Prostate gland (tissue), 2 donors: ENCODE measurements around the gene IFRD1. TPM values are rescaled to one million over a fixed set of nuclear protein-coding genes. Genes with fewer than 3 reads are reported as not detected.

ENCODE experiments used
- DNase-seq: peaks from one replicate; pipeline ENCODE4 v3.0.0-alpha.2; 2019; ENCODE audit warnings: low spot score
- H3K27ac ChIP-seq, 2 donors: fragments of 200-600 bp; sonication (generic); 2 replicates each; pipeline ENCODE4 v1.5.1; 2017 to 2019
- H3K27me3 ChIP-seq: fragments of 200-600 bp; sonication (generic); replicated peaks from 2 replicates; pipeline ENCODE4 v1.5.1; 2019; ENCODE audit not compliant: insufficient read depth
- H3K36me3 ChIP-seq, 2 donors: fragments of 200-600 bp; sonication (generic); 1 replicate in 1 of 2; 2 replicates in 1 of 2; pipeline versions ENCODE4 v1.5.1 to v1.8.1; 2017 to 2019
- H3K4me1 ChIP-seq: fragments of 200-600 bp; sonication (generic); replicated peaks from 2 replicates; pipeline ENCODE4 v1.5.1; 2019
- H3K4me3 ChIP-seq, 2 donors: fragments of 200-600 bp; sonication (generic); 2 replicates each; pipeline ENCODE4 v1.5.1; 2017 to 2019
- H3K9me3 ChIP-seq: fragments of 200-600 bp; sonication (generic); 2 replicates; pipeline ENCODE4 v1.5.1; 2017
- POLR2A ChIP-seq: fragments of 450-650 bp; IDR thresholded peaks from one replicate; pipeline ENCODE4 v1.6.1; 2016; ENCODE audit warnings: antibody characterized with exemption, mild to moderate bottlenecking
- POLR2AphosphoS5 ChIP-seq: sonication (generic); formaldehyde crosslinking; IDR thresholded peaks from one replicate; pipeline ENCODE4 v1.6.1; 2017; ENCODE audit warnings: antibody characterized with exemption
- WGBS: methylation state at CpG from one replicate; pipeline ENCODE4 v1.1.5; 2018; 5-methylcytosine and 5-hydroxymethylcytosine counted together
- intact Hi-C: fragments of 100-400 bp; cut with DNase I; formaldehyde crosslinking; loops from one replicate; pipeline ENCODE4 v1.14.2; 2022
- total RNA-seq, 2 donors: library from RNA; depleted of rRNA; stranded (reverse); fragments of >200 nt; gene quantifications; one replicate each; pipeline ENCODE4 v1.1.0, GENCODE V29; 2016
- TF ChIP-seq, protein P1 (sequence below), 4 experiments: fragments of 200-600 bp in 2 of 4; fragments of 450-650 bp in 2 of 4; sonication (generic) in 2 of 4; IDR thresholded peaks; 1 replicate in 3 of 4; 2 replicates in 1 of 4; pipeline ENCODE4 v1.5.1; 2016 to 2019; ENCODE audit warnings: antibody characterized with exemption in 4 of 4, mild to moderate bottlenecking in 2 of 4, moderate library complexity in 2 of 4

Gene IFRD1
- total RNA-seq, 2 donors from 2014 or later, result 57.5 to 58.5 TPM

DNA sequence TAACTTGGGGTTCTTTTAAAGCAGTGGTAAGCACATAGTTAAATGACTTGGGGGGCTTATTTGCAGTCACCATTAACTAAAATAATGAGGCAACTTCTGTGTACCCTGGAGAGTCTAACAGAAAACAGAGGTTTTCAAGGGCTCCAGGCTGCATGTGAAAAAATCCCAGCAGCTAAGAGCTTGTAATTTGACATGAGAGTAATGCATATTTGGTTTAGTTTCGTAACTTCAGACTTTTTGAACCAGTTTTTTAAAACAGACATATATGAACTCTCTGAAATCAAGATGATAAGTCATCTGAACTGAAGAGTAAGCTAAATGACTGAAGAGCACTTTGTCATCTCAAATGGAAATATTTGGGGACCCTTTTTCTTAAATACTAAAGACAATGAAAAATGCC, 40.2 kb upstream of the IFRD1 start:
- no peak overlapping the region for H3K4me3 ChIP-seq
- no peaks in the 10 kb centered on the region for H3K4me1 ChIP-seq
- no peak for DNase-seq
- H3K27me3 ChIP-seq, result no peaks in the 10 kb centered on the region
- WGBS, result 81% methylated on average over 1 of the region's 1 CpG
- intact Hi-C loops, result loop anchor here (5.0 to 10.0 kb wide), 3 partner anchors 85 to 663 kb away; no protein-coding TSS in a partner anchor
- H3K36me3 ChIP-seq, result no peaks in the 10 kb centered on the region
- no peak overlapping the region for H3K27ac ChIP-seq
- no peaks in the 10 kb centered on the region for H3K9me3 ChIP-seq
- TF ChIP-seq POLR2A (no peak), POLR2AphosphoS5 (no peak)
- TF ChIP-seq, protein P1, sequence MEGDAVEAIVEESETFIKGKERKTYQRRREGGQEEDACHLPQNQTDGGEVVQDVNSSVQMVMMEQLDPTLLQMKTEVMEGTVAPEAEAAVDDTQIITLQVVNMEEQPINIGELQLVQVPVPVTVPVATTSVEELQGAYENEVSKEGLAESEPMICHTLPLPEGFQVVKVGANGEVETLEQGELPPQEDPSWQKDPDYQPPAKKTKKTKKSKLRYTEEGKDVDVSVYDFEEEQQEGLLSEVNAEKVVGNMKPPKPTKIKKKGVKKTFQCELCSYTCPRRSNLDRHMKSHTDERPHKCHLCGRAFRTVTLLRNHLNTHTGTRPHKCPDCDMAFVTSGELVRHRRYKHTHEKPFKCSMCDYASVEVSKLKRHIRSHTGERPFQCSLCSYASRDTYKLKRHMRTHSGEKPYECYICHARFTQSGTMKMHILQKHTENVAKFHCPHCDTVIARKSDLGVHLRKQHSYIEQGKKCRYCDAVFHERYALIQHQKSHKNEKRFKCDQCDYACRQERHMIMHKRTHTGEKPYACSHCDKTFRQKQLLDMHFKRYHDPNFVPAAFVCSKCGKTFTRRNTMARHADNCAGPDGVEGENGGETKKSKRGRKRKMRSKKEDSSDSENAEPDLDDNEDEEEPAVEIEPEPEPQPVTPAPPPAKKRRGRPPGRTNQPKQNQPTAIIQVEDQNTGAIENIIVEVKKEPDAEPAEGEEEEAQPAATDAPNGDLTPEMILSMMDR (IDR thresholded peaks at IDR 0.05), result no peak

- intact Hi-C loops, result loop anchor here (5.0 to 10.0 kb wide), 3 partner anchors 84 to 664 kb away; no protein-coding TSS in a partner anchor
Observed at GRCh38 chr7:112411186-112411795, 39.0 kb upstream of the IFRD1 start.

DNA sequence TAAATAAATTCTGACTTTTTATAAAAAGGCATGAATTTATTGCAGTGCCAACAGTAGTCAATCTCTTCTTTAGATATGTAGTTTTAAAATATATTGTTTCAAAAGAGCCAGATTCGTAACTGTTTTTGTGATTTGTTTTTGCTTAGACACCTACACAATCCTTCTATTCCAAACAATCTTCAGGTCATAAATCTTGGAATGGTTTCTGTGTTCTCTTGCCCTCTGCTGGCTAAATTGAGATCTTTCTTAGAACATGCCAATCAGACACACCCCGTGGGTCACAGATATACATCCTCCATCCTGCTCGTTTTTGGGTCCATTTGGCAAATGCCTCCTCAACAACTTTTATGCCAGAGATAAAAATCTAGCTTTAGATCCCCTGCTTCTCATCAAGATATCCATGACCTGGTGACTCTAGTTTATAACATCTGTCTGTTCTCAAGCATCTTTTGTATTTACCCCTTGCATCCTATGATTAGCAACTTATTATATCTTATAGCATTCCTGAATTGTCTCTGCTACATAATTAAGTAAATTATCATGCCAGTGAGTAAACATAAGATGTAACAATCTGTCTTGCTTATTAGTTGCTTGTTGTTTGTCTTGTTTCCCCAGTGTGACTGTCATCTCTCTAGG, 35.3 kb upstream of the IFRD1 start:
- no peak for TF ChIP-seq POLR2A
- TF ChIP-seq POLR2AphosphoS5, result no peak
- TF ChIP-seq, protein P1 (IDR thresholded peaks at IDR 0.05), result peak; percentile 29 to 65 (median 50)
- no peak overlapping the region for H3K27ac ChIP-seq
- H3K4me3 ChIP-seq, result no peak overlapping the region
- no peaks in the 10 kb centered on the region for H3K36me3 ChIP-seq
- intact Hi-C loops, result loop anchor here (5.0 to 10.0 kb wide), 3 partner anchors 80 to 668 kb away; no protein-coding TSS in a partner anchor
- H3K4me1 ChIP-seq, result no peaks in the 10 kb centered on the region
- WGBS, result 7% methylated on average over 3 of the region's 3 CpGs
- no peaks in the 10 kb centered on the region for H3K9me3 ChIP-seq
- no peaks in the 10 kb centered on the region for H3K27me3 ChIP-seq
- DNase-seq, result no peak

More at GRCh38 chr7:112411186-112411795, 39.0 kb upstream of the IFRD1 start:
- Histone ChIP-seq H3K4me1 (no peaks in the 10 kb centered on the region), H3K4me3 (no peak overlapping the region), H3K36me3 (no peaks in the 10 kb centered on the region), H3K27ac (no peak overlapping the region), H3K9me3 (no peaks in the 10 kb centered on the region), H3K27me3 (no peaks in the 10 kb centered on the region)
- no peak for DNase-seq
- 41% methylated on average over 7 of the region's 7 CpGs for WGBS
- TF ChIP-seq, protein P1 (IDR thresholded peaks at IDR 0.05), result peak in 3 of 4 experiments; percentile 29 to 61 (median 47)
- TF ChIP-seq POLR2AphosphoS5 (peak; percentile 7), POLR2A (no peak)

DNA sequence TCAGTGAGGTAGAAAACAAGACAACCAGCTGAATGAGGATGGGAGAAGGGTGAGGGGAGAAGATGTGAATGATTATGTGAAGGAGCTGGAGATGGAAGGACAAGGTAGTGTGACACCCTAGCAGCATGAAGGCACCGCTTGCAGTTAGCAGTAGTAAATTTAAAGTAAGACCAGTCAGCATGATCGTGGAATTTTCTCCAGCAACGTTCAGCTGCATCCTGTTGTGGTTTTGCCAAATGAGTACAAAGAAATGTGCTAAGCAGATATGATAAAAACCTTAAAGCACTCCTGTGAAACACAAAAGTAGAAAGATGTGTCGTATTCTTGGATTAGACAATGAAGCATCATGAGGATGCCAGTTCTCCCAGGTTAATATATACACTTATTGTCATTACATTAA, 34.1 kb upstream of the IFRD1 start:
- Histone ChIP-seq H3K36me3 (no peaks in the 10 kb centered on the region), H3K27ac (no peak overlapping the region), H3K4me1 (no peaks in the 10 kb centered on the region), H3K4me3 (no peak overlapping the region), H3K9me3 (no peaks in the 10 kb centered on the region), H3K27me3 (no peaks in the 10 kb centered on the region)
- DNase-seq, result no peak
- TF ChIP-seq POLR2A, result no peak
- no peak for TF ChIP-seq POLR2AphosphoS5
- TF ChIP-seq, protein P1 (IDR thresholded peaks at IDR 0.05), result no peak
- intact Hi-C loops, result loop anchor here (10.0 kb wide), 1 partner anchor 79 kb away; no protein-coding TSS in a partner anchor
- WGBS, result 56% methylated on average over 4 of the region's 4 CpGs
